SK-MEL-5 (cell line): ENCODE measurements around the gene FOLR1. TPM values are rescaled to one million over a fixed set of nuclear protein-coding genes. Genes with fewer than 3 reads are reported as not detected.
"Not testable (repeated sequence)": the region's sequence is repeated elsewhere in the genome, so short reads cannot be mapped to it uniquely, and the experiment has no call there.

Source experiments
- DNase-seq: peaks from one replicate; pipeline ENCODE4 v3.0.0-alpha.2; 2016; ENCODE audit warnings: low read depth, low spot score
- in situ Hi-C: cut with HindIII; loops from 2 replicates; pipeline ENCODE4 v1.10.0; 2016; ENCODE audit warnings: low sequenced_read_pairs, high pct_unique_total_duplicates, low pct_unique_long_range_greater_than_20kb
- total RNA-seq: library from RNA; depleted of rRNA; stranded (reverse); fragments of >200 nt; shearing (Covaris generic); gene quantifications from 2 replicates; pipeline ENCODE4 v1.2.3, GENCODE V29; 2014

FOLR1 gene
- total RNA-seq, 1 experiment from 2014 or later: not detected

GRCh38 chr11:72179049-72179803, 12.7 kb upstream of the FOLR1 start:
- in situ Hi-C loops: no loop called here
- no peak for DNase-seq

- in situ Hi-C loops: no loop called here
- DNase-seq: no peak
These were observed 12.0 kb upstream of the FOLR1 start for GRCh38 chr11:72179804-72180396.

- DNase-seq, in situ Hi-C loops: not testable (repeated sequence)
These were observed 10.9 kb upstream of the FOLR1 start for GRCh38 chr11:72180892-72181552.

- in situ Hi-C loops: not testable (repeated sequence)
- DNase-seq: peak; percentile 61
These were observed 10.4 kb upstream of the FOLR1 start for GRCh38 chr11:72181553-72181958.

- in situ Hi-C loops: no loop called here
- DNase-seq: no peak
These were observed 3.7 kb upstream of the FOLR1 start for GRCh38 chr11:72188267-72188666.

GRCh38 chr11:72189455-72190250, 2.3 kb upstream of the FOLR1 start:
- in situ Hi-C loops: no loop called here
- no peak for DNase-seq

- in situ Hi-C loops: no loop called here
These were observed 1.3 kb upstream of the FOLR1 start for GRCh38 chr11:72190631-72191071.

GRCh38 chr11:72195518-72196270, 3.8 kb downstream of the FOLR1 start:
- in situ Hi-C loops: no loop called here
- no peak for DNase-seq

More at GRCh38 chr11:72190631-72191071, 1.3 kb upstream of the FOLR1 start:
- DNase-seq: no peak

- in situ Hi-C loops: not testable (repeated sequence)
These were observed 9.5 kb downstream of the FOLR1 start for GRCh38 chr11:72201445-72201844.

GRCh38 chr11:72202571-72202970, 10.6 kb downstream of the FOLR1 start:
- in situ Hi-C loops: no loop called here
- no peak for DNase-seq

More at GRCh38 chr11:72201445-72201844, 9.5 kb downstream of the FOLR1 start:
- DNase-seq: not testable (repeated sequence)

- DNase-seq: no peak
- in situ Hi-C loops: no loop called here
These were observed 11.2 kb downstream of the FOLR1 start for GRCh38 chr11:72203163-72203562.

- in situ Hi-C loops: no loop called here
- DNase-seq: no peak
These were observed 12.9 kb downstream of the FOLR1 start for GRCh38 chr11:72204886-72205285.

- in situ Hi-C loops, DNase-seq: not testable (repeated sequence)
These were observed 14.9 kb downstream of the FOLR1 start for GRCh38 chr11:72206794-72207193.

- in situ Hi-C loops: no loop called here
- DNase-seq: no peak
These were observed 16.3 kb downstream of the FOLR1 start for GRCh38 chr11:72208281-72208680.

GRCh38 chr11:72209101-72209500, 17.2 kb downstream of the FOLR1 start:
- in situ Hi-C loops: no loop called here
- DNase-seq: no peak

- DNase-seq: no peak
- in situ Hi-C loops: no loop called here
These were observed 24.7 kb downstream of the FOLR1 start, which contains the start of gene FOLR2 for GRCh38 chr11:72216638-72217037. Gene FOLR2 (plus strand): TSS chr11:72216794. CDS start chr11:72218585, 1,791 bp downstream.

GRCh38 chr11:72217841-72218240, 25.9 kb downstream of the FOLR1 start:
- no peak for DNase-seq
- in situ Hi-C loops: no loop called here
